Gastrocnemius medialis (tissue), 4 donors: Measurements from ENCODE around the gene KRT78. TPM values are rescaled to one million over a fixed set of nuclear protein-coding genes. Genes with fewer than 3 reads are reported as not detected.

ENCODE experiments used
- ATAC-seq, 2 donors: fragments of 150-250 bp; one replicate each; pipeline ENCODE4 v1.9.1; 2016
- DNase-seq, 2 donors: peaks; one replicate each; pipeline ENCODE4 v3.0.0-alpha.2; 2019
- H3K27ac ChIP-seq, 4 donors: fragments of 200-600 bp; sonication (generic); 1 replicate in 1 of 4; 2 replicates in 3 of 4; pipeline ENCODE4 v1.5.1; 2016 to 2018; ENCODE audit warnings: mild to moderate bottlenecking in 2 of 4, moderate library complexity in 1 of 4
- H3K27me3 ChIP-seq, 3 donors: fragments of 200-600 bp; sonication (generic) in 2 of 3; 1 replicate in 1 of 3; 2 replicates in 2 of 3; pipeline versions ENCODE4 v1.5.1 to v1.6.0; 2016 to 2019; ENCODE audit warnings: mild to moderate bottlenecking in 1 of 3, moderate library complexity in 1 of 3
- H3K36me3 ChIP-seq, 2 donors: fragments of 200-600 bp; sonication (generic) in 1 of 2; one replicate each; pipeline ENCODE4 v1.5.1; 2017 to 2018
- H3K4me1 ChIP-seq, 2 donors: fragments of 200-600 bp; sonication (generic) in 1 of 2; one replicate each; pipeline ENCODE4 v1.5.1; 2016 to 2017; ENCODE audit warnings: mild to moderate bottlenecking in 2 of 2
- H3K4me3 ChIP-seq, 4 donors: fragments of 200-600 bp; sonication (generic) in 3 of 4; 1 replicate in 1 of 4; 2 replicates in 3 of 4; pipeline ENCODE4 v1.5.1; 2016 to 2019; ENCODE audit warnings: mild to moderate bottlenecking in 2 of 4
- H3K9me3 ChIP-seq, 3 donors: fragments of 200-600 bp; sonication (generic) in 2 of 3; 1 replicate in 1 of 3; 2 replicates in 2 of 3; pipeline ENCODE4 v1.5.1; 2016 to 2019
- CTCF ChIP-seq, 5 experiments: fragments of 450-650 bp in 3 of 5; fragments of 200-600 bp in 2 of 5; sonication (generic) in 2 of 5; IDR thresholded peaks in 4 of 5; conservative IDR thresholded peaks in 1 of 5; 1 replicate in 4 of 5; 2 replicates in 1 of 5; pipeline ENCODE4 v1.5.1; 2016 to 2019; ENCODE audit warnings: antibody characterized with exemption in 5 of 5, mild to moderate bottlenecking in 3 of 5, moderate library complexity in 3 of 5
- POLR2A ChIP-seq, 2 donors: fragments of 450-650 bp; IDR thresholded peaks; one replicate each; pipeline ENCODE4 v1.6.1; 2017; ENCODE audit warnings: antibody characterized with exemption in 2 of 2, mild to moderate bottlenecking in 2 of 2, moderate library complexity in 2 of 2
- in situ Hi-C, 4 donors: fragments of 200-750 bp; cut with MboI; loops; one replicate each; pipeline versions ENCODE4 v1.15.0 to v1.8.0; 2017; ENCODE audit warnings: low sequenced_read_pairs in 4 of 4
- intact Hi-C: fragments of 100-400 bp; cut with DNase I; formaldehyde crosslinking; loops from one replicate; pipeline ENCODE4 v1.15.1; 2023; ENCODE audit warnings: low total_unique reads
- total RNA-seq, 4 donors: library from RNA; depleted of rRNA; stranded (reverse); fragments of >200 nt; gene quantifications; one replicate each; pipeline versions ENCODE4 v1.1.0 to v1.2.3, GENCODE V29; 2016

The KRT78 gene
- total RNA-seq, 4 donors from 2014 or later: not detected

- in situ Hi-C loops: no loop called here
- DNase-seq (no peak), ATAC-seq (no peak)
- H3K4me3 ChIP-seq: no peak overlapping the region
- intact Hi-C loops: no loop called here
- H3K9me3 ChIP-seq: no peaks in the 10 kb centered on the region
- no peak overlapping the region for H3K27ac ChIP-seq
- no peaks in the 10 kb centered on the region for H3K36me3 ChIP-seq
- no peaks in the 10 kb centered on the region for H3K4me1 ChIP-seq
- TF ChIP-seq POLR2A (IDR thresholded peaks at IDR 0.05) (no peak), CTCF (IDR thresholded peaks at IDR 0.05 in 4 of 5, conservative IDR thresholded peaks at IDR 0.05 in 1 of 5) (no peak)
- H3K27me3 ChIP-seq: peaks cover 0 to 3% (median 3%) of the 10 kb centered on the region in 3 donors
Measured at GRCh38 chr12:52849511-52849910, 717 bp upstream of the KRT78 start.

GRCh38 chr12:52847335-52848102 is 1.3 kb downstream of the KRT78 start:
- DNase-seq (no peak), ATAC-seq (no peak)
- in situ Hi-C loops: no loop called here
- no peaks in the 10 kb centered on the region for H3K9me3 ChIP-seq
- intact Hi-C loops: no loop called here
- TF ChIP-seq CTCF (IDR thresholded peaks at IDR 0.05 in 4 of 5, conservative IDR thresholded peaks at IDR 0.05 in 1 of 5): no peak
- no peak for TF ChIP-seq POLR2A (IDR thresholded peaks at IDR 0.05)
- no peaks in the 10 kb centered on the region for H3K36me3 ChIP-seq
- no peaks in the 10 kb centered on the region for H3K4me1 ChIP-seq
- peaks cover 0 to 3% (median 3%) of the 10 kb centered on the region in 3 donors for H3K27me3 ChIP-seq
- H3K27ac ChIP-seq: no peak overlapping the region
- H3K4me3 ChIP-seq: no peak overlapping the region

GRCh38 chr12:52846356-52846970 is 2.3 kb downstream of the KRT78 start:
- Histone ChIP-seq H3K27ac (no peak overlapping the region), H3K36me3 (no peaks in the 10 kb centered on the region), H3K9me3 (no peaks in the 10 kb centered on the region), H3K27me3 (peaks cover 0 to under 1% (median 0%) of the 10 kb centered on the region in 3 donors), H3K4me3 (no peak overlapping the region), H3K4me1 (no peaks in the 10 kb centered on the region)
- DNase-seq: no peak
- no peak for ATAC-seq
- in situ Hi-C loops (no loop called here), intact Hi-C loops (no loop called here)
- no peak for TF ChIP-seq CTCF (IDR thresholded peaks at IDR 0.05 in 4 of 5, conservative IDR thresholded peaks at IDR 0.05 in 1 of 5)
- TF ChIP-seq POLR2A (IDR thresholded peaks at IDR 0.05): no peak

- ATAC-seq (no peak), DNase-seq (no peak)
- no peaks in the 10 kb centered on the region for H3K27me3 ChIP-seq
- no peak for TF ChIP-seq CTCF (IDR thresholded peaks at IDR 0.05 in 4 of 5, conservative IDR thresholded peaks at IDR 0.05 in 1 of 5)
- TF ChIP-seq POLR2A (IDR thresholded peaks at IDR 0.05): no peak
- H3K9me3 ChIP-seq: no peaks in the 10 kb centered on the region
- no peak overlapping the region for H3K27ac ChIP-seq
- in situ Hi-C loops (no loop called here), intact Hi-C loops (no loop called here)
- no peaks in the 10 kb centered on the region for H3K36me3 ChIP-seq
- H3K4me3 ChIP-seq: no peak overlapping the region
- H3K4me1 ChIP-seq: no peaks in the 10 kb centered on the region
Measured at GRCh38 chr12:52845946-52846345, 2.8 kb downstream of the KRT78 start.
